Measurements from ENCODE around the gene C3orf20. TPM values are rescaled to one million over a fixed set of nuclear protein-coding genes. Genes with fewer than 3 reads are reported as not detected.

Gene C3orf20
- total and polyA plus RNA-seq, 9 of the 15 experiments (the other 6 are each of a cell fraction or from before 2014, with no cell fraction given) = 0.04 TPM; not detected in 8

DNA sequence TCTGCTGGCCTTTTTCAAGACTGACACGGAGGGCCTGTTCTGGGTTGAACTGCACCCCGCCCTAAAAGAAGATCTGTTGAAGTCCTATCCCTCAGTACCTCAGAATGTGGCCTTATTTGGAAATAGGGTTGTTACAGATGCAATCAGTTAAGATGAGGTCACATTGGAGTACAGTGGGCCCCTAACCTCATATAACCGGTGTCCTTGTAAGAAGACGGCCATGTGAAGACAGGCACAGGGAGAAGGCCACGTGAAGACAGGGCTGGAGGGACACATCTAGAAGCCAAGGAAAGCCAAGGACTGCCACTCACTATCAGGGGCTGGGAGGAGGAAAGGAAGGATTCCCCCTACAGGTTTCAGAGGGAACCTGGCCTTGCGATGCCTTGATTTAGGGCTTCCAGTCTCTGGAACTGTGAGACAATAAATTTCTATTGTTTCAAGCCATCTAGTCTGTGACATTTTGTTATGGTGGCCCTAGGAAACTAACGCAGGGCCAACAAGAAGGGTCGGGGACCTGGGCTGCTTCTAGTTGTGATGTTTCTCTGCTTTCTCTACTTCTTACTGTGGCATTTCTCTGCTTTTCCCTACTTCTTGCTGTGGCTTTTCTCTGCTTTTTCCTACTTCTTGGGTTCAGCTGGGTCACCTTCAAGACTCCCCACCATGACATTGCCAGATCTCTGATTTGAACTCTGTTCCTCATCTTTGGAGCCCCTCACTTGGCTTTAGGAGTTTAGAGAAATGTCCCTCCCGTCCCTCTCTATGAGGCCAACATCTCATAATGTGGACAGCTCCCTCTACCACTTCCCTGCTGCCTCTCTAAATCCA is 28.1 kb upstream of the C3orf20 start (continued):
- TF ChIP-seq, protein P1, sequence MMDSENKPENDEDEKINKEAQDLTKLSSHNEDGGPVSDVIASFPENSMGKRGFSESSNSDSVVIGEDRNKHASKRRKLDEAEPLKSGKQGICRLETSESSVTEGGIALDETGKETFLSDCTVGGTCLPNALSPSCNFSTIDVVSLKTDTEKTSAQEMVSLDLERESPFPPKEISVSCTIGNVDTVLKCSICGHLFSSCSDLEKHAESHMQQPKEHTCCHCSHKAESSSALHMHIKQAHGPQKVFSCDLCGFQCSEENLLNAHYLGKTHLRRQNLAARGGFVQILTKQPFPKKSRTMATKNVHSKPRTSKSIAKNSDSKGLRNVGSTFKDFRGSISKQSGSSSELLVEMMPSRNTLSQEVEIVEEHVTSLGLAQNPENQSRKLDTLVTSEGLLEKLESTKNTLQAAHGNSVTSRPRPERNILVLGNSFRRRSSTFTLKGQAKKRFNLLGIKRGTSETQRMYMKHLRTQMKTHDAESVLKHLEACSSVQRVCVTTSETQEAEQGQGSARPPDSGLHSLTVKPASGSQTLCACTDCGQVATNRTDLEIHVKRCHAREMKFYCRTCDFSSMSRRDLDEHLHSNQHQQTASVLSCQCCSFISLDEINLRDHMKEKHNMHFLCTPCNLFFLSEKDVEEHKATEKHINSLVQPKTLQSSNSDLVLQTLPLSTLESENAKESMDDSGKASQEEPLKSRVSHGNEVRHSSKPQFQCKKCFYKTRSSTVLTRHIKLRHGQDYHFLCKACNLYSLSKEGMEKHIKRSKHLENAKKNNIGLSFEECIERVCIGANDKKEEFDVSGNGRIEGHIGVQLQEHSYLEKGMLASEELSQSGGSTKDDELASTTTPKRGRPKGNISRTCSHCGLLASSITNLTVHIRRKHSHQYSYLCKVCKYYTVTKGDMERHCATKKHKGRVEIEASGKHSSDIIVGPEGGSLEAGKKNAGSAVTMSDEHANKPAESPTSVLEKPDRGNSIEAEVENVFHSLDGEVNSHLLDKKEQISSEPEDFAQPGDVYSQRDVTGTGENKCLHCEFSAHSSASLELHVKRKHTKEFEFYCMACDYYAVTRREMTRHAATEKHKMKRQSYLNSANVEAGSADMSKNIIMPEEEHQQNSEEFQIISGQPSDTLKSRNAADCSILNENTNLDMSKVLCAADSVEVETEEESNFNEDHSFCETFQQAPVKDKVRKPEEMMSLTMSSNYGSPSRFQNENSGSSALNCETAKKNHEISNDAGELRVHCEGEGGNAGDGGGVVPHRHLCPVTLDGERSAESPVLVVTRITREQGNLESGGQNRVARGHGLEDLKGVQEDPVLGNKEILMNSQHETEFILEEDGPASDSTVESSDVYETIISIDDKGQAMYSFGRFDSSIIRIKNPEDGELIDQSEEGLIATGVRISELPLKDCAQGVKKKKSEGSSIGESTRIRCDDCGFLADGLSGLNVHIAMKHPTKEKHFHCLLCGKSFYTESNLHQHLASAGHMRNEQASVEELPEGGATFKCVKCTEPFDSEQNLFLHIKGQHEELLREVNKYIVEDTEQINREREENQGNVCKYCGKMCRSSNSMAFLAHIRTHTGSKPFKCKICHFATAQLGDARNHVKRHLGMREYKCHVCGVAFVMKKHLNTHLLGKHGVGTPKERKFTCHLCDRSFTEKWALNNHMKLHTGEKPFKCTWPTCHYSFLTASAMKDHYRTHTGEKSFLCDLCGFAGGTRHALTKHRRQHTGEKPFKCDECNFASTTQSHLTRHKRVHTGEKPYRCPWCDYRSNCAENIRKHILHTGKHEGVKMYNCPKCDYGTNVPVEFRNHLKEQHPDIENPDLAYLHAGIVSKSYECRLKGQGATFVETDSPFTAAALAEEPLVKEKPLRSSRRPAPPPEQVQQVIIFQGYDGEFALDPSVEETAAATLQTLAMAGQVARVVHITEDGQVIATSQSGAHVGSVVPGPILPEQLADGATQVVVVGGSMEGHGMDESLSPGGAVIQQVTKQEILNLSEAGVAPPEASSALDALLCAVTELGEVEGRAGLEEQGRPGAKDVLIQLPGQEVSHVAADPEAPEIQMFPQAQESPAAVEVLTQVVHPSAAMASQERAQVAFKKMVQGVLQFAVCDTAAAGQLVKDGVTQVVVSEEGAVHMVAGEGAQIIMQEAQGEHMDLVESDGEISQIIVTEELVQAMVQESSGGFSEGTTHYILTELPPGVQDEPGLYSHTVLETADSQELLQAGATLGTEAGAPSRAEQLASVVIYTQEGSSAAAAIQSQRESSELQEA (IDR thresholded peaks at IDR 0.05; ENCODE audit: low read depth) = no peak
- TF ChIP-seq CBFA2T3 (IDR thresholded peaks at IDR 0.05) = no peak
- TF ChIP-seq, protein P2, sequence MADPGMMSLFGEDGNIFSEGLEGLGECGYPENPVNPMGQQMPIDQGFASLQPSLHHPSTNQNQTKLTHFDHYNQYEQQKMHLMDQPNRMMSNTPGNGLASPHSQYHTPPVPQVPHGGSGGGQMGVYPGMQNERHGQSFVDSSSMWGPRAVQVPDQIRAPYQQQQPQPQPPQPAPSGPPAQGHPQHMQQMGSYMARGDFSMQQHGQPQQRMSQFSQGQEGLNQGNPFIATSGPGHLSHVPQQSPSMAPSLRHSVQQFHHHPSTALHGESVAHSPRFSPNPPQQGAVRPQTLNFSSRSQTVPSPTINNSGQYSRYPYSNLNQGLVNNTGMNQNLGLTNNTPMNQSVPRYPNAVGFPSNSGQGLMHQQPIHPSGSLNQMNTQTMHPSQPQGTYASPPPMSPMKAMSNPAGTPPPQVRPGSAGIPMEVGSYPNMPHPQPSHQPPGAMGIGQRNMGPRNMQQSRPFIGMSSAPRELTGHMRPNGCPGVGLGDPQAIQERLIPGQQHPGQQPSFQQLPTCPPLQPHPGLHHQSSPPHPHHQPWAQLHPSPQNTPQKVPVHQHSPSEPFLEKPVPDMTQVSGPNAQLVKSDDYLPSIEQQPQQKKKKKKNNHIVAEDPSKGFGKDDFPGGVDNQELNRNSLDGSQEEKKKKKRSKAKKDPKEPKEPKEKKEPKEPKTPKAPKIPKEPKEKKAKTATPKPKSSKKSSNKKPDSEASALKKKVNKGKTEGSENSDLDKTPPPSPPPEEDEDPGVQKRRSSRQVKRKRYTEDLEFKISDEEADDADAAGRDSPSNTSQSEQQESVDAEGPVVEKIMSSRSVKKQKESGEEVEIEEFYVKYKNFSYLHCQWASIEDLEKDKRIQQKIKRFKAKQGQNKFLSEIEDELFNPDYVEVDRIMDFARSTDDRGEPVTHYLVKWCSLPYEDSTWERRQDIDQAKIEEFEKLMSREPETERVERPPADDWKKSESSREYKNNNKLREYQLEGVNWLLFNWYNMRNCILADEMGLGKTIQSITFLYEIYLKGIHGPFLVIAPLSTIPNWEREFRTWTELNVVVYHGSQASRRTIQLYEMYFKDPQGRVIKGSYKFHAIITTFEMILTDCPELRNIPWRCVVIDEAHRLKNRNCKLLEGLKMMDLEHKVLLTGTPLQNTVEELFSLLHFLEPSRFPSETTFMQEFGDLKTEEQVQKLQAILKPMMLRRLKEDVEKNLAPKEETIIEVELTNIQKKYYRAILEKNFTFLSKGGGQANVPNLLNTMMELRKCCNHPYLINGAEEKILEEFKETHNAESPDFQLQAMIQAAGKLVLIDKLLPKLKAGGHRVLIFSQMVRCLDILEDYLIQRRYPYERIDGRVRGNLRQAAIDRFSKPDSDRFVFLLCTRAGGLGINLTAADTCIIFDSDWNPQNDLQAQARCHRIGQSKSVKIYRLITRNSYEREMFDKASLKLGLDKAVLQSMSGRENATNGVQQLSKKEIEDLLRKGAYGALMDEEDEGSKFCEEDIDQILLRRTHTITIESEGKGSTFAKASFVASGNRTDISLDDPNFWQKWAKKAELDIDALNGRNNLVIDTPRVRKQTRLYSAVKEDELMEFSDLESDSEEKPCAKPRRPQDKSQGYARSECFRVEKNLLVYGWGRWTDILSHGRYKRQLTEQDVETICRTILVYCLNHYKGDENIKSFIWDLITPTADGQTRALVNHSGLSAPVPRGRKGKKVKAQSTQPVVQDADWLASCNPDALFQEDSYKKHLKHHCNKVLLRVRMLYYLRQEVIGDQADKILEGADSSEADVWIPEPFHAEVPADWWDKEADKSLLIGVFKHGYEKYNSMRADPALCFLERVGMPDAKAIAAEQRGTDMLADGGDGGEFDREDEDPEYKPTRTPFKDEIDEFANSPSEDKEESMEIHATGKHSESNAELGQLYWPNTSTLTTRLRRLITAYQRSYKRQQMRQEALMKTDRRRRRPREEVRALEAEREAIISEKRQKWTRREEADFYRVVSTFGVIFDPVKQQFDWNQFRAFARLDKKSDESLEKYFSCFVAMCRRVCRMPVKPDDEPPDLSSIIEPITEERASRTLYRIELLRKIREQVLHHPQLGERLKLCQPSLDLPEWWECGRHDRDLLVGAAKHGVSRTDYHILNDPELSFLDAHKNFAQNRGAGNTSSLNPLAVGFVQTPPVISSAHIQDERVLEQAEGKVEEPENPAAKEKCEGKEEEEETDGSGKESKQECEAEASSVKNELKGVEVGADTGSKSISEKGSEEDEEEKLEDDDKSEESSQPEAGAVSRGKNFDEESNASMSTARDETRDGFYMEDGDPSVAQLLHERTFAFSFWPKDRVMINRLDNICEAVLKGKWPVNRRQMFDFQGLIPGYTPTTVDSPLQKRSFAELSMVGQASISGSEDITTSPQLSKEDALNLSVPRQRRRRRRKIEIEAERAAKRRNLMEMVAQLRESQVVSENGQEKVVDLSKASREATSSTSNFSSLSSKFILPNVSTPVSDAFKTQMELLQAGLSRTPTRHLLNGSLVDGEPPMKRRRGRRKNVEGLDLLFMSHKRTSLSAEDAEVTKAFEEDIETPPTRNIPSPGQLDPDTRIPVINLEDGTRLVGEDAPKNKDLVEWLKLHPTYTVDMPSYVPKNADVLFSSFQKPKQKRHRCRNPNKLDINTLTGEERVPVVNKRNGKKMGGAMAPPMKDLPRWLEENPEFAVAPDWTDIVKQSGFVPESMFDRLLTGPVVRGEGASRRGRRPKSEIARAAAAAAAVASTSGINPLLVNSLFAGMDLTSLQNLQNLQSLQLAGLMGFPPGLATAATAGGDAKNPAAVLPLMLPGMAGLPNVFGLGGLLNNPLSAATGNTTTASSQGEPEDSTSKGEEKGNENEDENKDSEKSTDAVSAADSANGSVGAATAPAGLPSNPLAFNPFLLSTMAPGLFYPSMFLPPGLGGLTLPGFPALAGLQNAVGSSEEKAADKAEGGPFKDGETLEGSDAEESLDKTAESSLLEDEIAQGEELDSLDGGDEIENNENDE (IDR thresholded peaks at IDR 0.05; ENCODE audit: low read depth, low read length) = no peak
- TF ChIP-seq FIP1L1 (IDR thresholded peaks at IDR 0.05; ENCODE audit: low read depth, low read length, poor library complexity, severe bottlenecking) = no peak
- no peak for TF ChIP-seq EWSR1 (IDR thresholded peaks at IDR 0.05; ENCODE audit: borderline replicate concordance, low read depth, partially characterized antibody)
- no peak for TF ChIP-seq FOXM1 (IDR thresholded peaks at IDR 0.05; ENCODE audit: low read depth)
- TF ChIP-seq FOXM1 (CRISPR knock-in tag; IDR thresholded peaks at IDR 0.05; ENCODE audit: low read depth) = no peak
